AG04450 (cell line): ENCODE measurements around the gene NRL. TPM values are rescaled to one million over a fixed set of nuclear protein-coding genes. Genes with fewer than 3 reads are reported as not detected.

ENCODE experiments used
- CTCF ChIA-PET: fragments of 300-600, 350-600 bp; formaldehyde crosslinking; extraction: SDS; loops from one replicate; lab custom pipeline; 2022; ENCODE audit warnings: antibody characterized with exemption, inconsistent platforms; lab: Charles Lee
- POLR2A ChIA-PET: fragments of 350-600 bp; formaldehyde crosslinking; extraction: SDS; loops from one replicate; lab custom pipeline; 2021; ENCODE audit warnings: antibody characterized with exemption, inconsistent platforms; lab: Yijun Ruan, JAX
- DNase-seq: peaks from one replicate; pipeline ENCODE4 v3.0.0-alpha.2; 2011; ENCODE audit warnings: low read depth, low spot score
- H3K27ac ChIP-seq: one replicate; pipeline ENCODE4 v1.5.1; 2012; ENCODE audit warnings: low read depth, low read length, control low read depth
- H3K27me3 ChIP-seq: one replicate; pipeline ENCODE4 v1.6.0; 2012; ENCODE audit warnings: low read length; ENCODE audit not compliant: control insufficient read depth, insufficient read depth
- H3K4me3 ChIP-seq: 2 replicates; pipeline ENCODE4 v1.5.1; 2011; ENCODE audit warnings: mild to moderate bottlenecking, low read depth, low read length, control low read depth
- H3K9me3 ChIP-seq: 2 replicates; pipeline ENCODE4 v1.5.1; 2012; ENCODE audit warnings: low read length; ENCODE audit not compliant: control insufficient read depth, insufficient read depth
- polyA plus RNA-seq: library from polyadenylated mRNA; depleted of rRNA; stranded (reverse); fragments of >200 nt; gene quantifications from 2 replicates; pipeline ENCODE4 v1.2.3, GENCODE V29; 2011
- TF ChIP-seq, protein P1 (sequence below): IDR thresholded peaks from 2 replicates; pipeline ENCODE4 v1.5.1; 2011; ENCODE audit warnings: low read depth, low read length, control low read depth, inconsistent platforms

Gene NRL
- polyA plus RNA-seq, 1 experiment: 0.41 TPM

DNA sequence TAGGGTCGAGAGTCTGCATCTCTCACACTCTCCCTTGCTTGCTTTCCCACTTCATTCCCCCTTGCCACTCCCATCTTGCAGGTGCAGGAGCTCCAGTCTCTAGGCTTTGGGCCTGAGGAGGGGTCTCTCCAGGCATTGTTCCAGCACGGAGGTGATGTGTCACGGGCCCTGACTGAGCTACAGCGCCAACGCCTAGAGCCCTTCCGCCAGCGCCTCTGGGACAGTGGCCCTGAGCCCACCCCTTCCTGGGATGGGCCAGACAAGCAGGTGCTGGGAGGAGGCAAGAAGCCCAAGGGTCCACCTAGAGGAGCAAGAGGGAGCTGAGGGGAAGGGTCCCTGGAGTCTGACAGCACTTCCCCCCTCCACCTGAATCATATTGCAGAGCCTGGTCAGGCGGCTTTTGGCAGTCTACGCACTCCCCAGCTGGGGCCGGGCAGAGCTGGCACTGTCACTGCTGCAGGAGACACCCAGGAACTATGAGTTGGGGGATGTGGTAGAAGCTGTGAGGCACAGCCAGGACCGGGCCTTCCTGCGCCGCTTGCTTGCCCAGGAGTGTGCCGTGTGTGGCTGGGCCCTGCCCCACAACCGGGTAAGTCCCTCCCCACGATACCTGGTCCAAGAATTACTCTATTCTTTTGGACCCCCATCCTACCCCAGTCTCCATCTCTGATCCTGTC lies 36.8 kb upstream of the NRL start:
- Histone ChIP-seq H3K4me3 (no peak overlapping the region), H3K9me3 (peaks cover 3% of the 10 kb centered on the region; the same call in 1 of the 2 replicates), H3K27me3 (no peaks in the 10 kb centered on the region), H3K27ac (no peak overlapping the region)
- DNase-seq: no peak
- TF ChIP-seq, protein P1, sequence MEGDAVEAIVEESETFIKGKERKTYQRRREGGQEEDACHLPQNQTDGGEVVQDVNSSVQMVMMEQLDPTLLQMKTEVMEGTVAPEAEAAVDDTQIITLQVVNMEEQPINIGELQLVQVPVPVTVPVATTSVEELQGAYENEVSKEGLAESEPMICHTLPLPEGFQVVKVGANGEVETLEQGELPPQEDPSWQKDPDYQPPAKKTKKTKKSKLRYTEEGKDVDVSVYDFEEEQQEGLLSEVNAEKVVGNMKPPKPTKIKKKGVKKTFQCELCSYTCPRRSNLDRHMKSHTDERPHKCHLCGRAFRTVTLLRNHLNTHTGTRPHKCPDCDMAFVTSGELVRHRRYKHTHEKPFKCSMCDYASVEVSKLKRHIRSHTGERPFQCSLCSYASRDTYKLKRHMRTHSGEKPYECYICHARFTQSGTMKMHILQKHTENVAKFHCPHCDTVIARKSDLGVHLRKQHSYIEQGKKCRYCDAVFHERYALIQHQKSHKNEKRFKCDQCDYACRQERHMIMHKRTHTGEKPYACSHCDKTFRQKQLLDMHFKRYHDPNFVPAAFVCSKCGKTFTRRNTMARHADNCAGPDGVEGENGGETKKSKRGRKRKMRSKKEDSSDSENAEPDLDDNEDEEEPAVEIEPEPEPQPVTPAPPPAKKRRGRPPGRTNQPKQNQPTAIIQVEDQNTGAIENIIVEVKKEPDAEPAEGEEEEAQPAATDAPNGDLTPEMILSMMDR: no peak
- ChIA-PET POLR2A (interaction anchor here (0.5 kb wide), 1 partner anchor 788 kb away, joined by 6 read pairs; no protein-coding TSS in a partner anchor), CTCF (interaction anchor here (1.0 to 3.3 kb wide), 2 partner anchors 10 to 280 kb away, joined by 3 to 27 read pairs; partner anchors contain the start of gene IRF9)

- H3K27me3 ChIP-seq: no peaks in the 10 kb centered on the region
- TF ChIP-seq, protein P1: no peak
- peaks cover 3% of the 10 kb centered on the region; the same call in 1 of the 2 replicates for H3K9me3 ChIP-seq
- DNase-seq: no peak
- H3K27ac ChIP-seq: no peak overlapping the region
- ChIA-PET CTCF (interaction anchor here (1.0 to 3.3 kb wide), 2 partner anchors 10 to 281 kb away, joined by 3 to 27 read pairs; partner anchors contain the start of gene IRF9), POLR2A (interaction anchor here (0.5 kb wide), 1 partner anchor 787 kb away, joined by 6 read pairs; no protein-coding TSS in a partner anchor)
- H3K4me3 ChIP-seq: no peak overlapping the region
These were observed 36.2 kb upstream of the NRL start for GRCh38 chr14:24150993-24151392.

- Histone ChIP-seq H3K27ac (no peak overlapping the region), H3K27me3 (no peaks in the 10 kb centered on the region), H3K4me3 (no peak overlapping the region), H3K9me3 (peaks cover 3% of the 10 kb centered on the region; the same call in 1 of the 2 replicates)
- CTCF ChIA-PET: interaction anchor here (3.3 kb wide), 1 partner anchor 11 kb away, joined by 27 read pairs; the partner anchor contains the start of gene IRF9
- POLR2A ChIA-PET: no interaction called here
- no peak for DNase-seq
- TF ChIP-seq, protein P1: no peak
These were observed 35.8 kb upstream of the NRL start for GRCh38 chr14:24150567-24150966.

GRCh38 chr14:24150061-24150460 lies 35.3 kb upstream of the NRL start:
- POLR2A ChIA-PET: interaction anchor here (0.6 kb wide), 1 partner anchor 11 kb away, joined by 3 read pairs; the partner anchor contains the start of gene IRF9

More at GRCh38 chr14:24150061-24150460, 35.3 kb upstream of the NRL start:
- CTCF ChIA-PET: interaction anchor here (3.3 kb wide), 1 partner anchor 11 kb away, joined by 27 read pairs; the partner anchor contains the start of gene IRF9
- peaks cover 3% of the 10 kb centered on the region; the same call in 1 of the 2 replicates for H3K9me3 ChIP-seq
- no peaks in the 10 kb centered on the region for H3K27me3 ChIP-seq
- no peak overlapping the region for H3K27ac ChIP-seq
- DNase-seq: no peak
- H3K4me3 ChIP-seq: no peak overlapping the region
- TF ChIP-seq, protein P1: no peak
